Measurements from ENCODE around the gene PRSS27.

- TF ChIP-seq CTCF (IDR thresholded peaks at IDR 0.05) (no peak), EP300 (IDR thresholded peaks at IDR 0.05) (no peak)
Observed at GRCh38 chr16:2706085-2706484, 13.9 kb downstream of the PRSS27 start.
